HepG2 (cell line): Measurements from ENCODE around the gene NDUFV1. TPM values are rescaled to one million over a fixed set of nuclear protein-coding genes. Genes with fewer than 3 reads are reported as not detected.

Experiments
- ATAC-seq: fragments of 200-7000 bp; cut with Tn5 transposase; 3 replicates; pipeline ENCODE4 v1.9.1; 2020; ENCODE audit warnings: mild to moderate bottlenecking, moderate library complexity
- BruUV-seq: library from RNA; stranded (reverse); fragments of 400-500 nt; replicated peaks from 2 replicates; lab custom pipeline; 2021; lab: Mats Ljungman, UMichigan
- CTCF ChIA-PET: fragments of 300-600 bp; formaldehyde crosslinking; extraction: SDS; loops from one replicate; lab custom pipeline; 2021; ENCODE audit warnings: low total read pairs, inconsistent platforms, low intra/inter-chr PET ratio; lab: Yijun Ruan, JAX
- POLR2A ChIA-PET: fragments of 350-600 bp; sonication (Branson Sonifier 250); formaldehyde crosslinking; loops from one replicate; lab custom pipeline; 2020; ENCODE audit warnings: antibody characterized with exemption, inconsistent platforms; lab: Yijun Ruan, JAX
- DNase-seq: peaks from one replicate; pipeline ENCODE4 v3.0.0-alpha.2; 2015; ENCODE audit warnings: low spot score
- FAIRE-seq: peaks from 3 replicates; lab custom pipeline; 2011; peaks lifted over from hg19 to GRCh38; lab: Jason Lieb, UNC
- H2AFZ ChIP-seq: one replicate; pipeline ENCODE4 v1.6.1; 2011; ENCODE audit warnings: low read length, inconsistent platforms
- H3K27ac ChIP-seq: fragments of 300-600 bp; 3 replicates; pipeline ENCODE4 v1.8.0; 2011; ENCODE audit warnings: mixed run types, mild to moderate bottlenecking, mixed read lengths, low read length, inconsistent platforms; ENCODE audit not compliant: insufficient read depth; ENCODE audit errors: extremely low read length
- H3K27me3 ChIP-seq, 2 experiments: fragments of 200-600 bp in 1 of 2; 2 replicates in 1 of 2; 3 replicates in 1 of 2; pipeline versions ENCODE4 v1.6.0 to v1.8.0; 2011; ENCODE audit warnings: low read length in 2 of 2, mild to moderate bottlenecking in 2 of 2, moderate library complexity in 2 of 2, inconsistent platforms in 1 of 2; ENCODE audit not compliant: insufficient read depth in 2 of 2, control insufficient read depth in 1 of 2
- H3K36me3 ChIP-seq, 2 experiments: fragments of 200-600 bp in 1 of 2; replicated peaks in 1 of 2; 2 replicates in 1 of 2; 3 replicates in 1 of 2; pipeline versions ENCODE4 v1.5.1 to v1.8.0; 2011; ENCODE audit warnings: low read length in 2 of 2, inconsistent platforms in 1 of 2; ENCODE audit not compliant: insufficient read depth in 2 of 2, control insufficient read depth in 1 of 2
- H3K4me1 ChIP-seq: 2 replicates; pipeline ENCODE4 v1.5.1; 2012; ENCODE audit warnings: low read length, inconsistent platforms; ENCODE audit not compliant: insufficient read depth
- H3K4me2 ChIP-seq: 2 replicates; pipeline ENCODE4 v1.6.0; 2011; ENCODE audit warnings: low read depth, low read length, inconsistent platforms
- H3K4me3 ChIP-seq, 3 experiments: fragments of 200-600 bp in 1 of 3; sonication (generic), shearing (Covaris generic) in 1 of 3; replicated peaks in 1 of 3; 2 replicates each; pipeline ENCODE4 v1.5.1; 2011 to 2016; ENCODE audit warnings: low read length in 3 of 3, inconsistent platforms in 2 of 3, low read depth in 2 of 3, mild to moderate bottlenecking in 2 of 3, control low read depth in 1 of 3, mixed read lengths in 1 of 3; ENCODE audit not compliant: insufficient read depth in 1 of 3
- H3K79me2 ChIP-seq: one replicate; pipeline ENCODE4 v1.6.1; 2011; ENCODE audit warnings: low read length, inconsistent platforms; ENCODE audit not compliant: insufficient read depth
- H3K9ac ChIP-seq: 2 replicates; pipeline ENCODE4 v1.6.0; 2011; ENCODE audit warnings: mild to moderate bottlenecking, low read depth, low read length, inconsistent platforms; ENCODE audit not compliant: insufficient read depth
- H3K9me3 ChIP-seq: 2 replicates; pipeline ENCODE4 v1.5.1; 2012; ENCODE audit warnings: mild to moderate bottlenecking, low read length
- H4K20me1 ChIP-seq: 2 replicates; pipeline ENCODE4 v1.6.0; 2011; ENCODE audit warnings: inconsistent platforms, mild to moderate bottlenecking, low read length, moderate library complexity; ENCODE audit not compliant: insufficient read depth
- ATF7 ChIP-seq, 2 experiments: fragments of 450-650 bp in 1 of 2; sonication (generic) in 1 of 2; formaldehyde crosslinking in 1 of 2; IDR thresholded peaks; 2 replicates each; pipeline versions ENCODE4 v1.4.0 to v1.6.1; 2016 to 2020; ENCODE audit warnings: antibody characterized with exemption in 1 of 2, mild to moderate bottlenecking in 1 of 2, missing genetic modification reagents in 1 of 2
- FOXJ3 ChIP-seq: sonication (generic); formaldehyde crosslinking; IDR thresholded peaks from 2 replicates; pipeline ENCODE4 v1.4.0; 2020; ENCODE audit warnings: missing genetic modification reagents, mild to moderate bottlenecking, borderline replicate concordance
- HCFC1 ChIP-seq: fragments of 150-350 bp; IDR thresholded peaks from 2 replicates; pipeline ENCODE4 v1.6.1; 2014; ENCODE audit warnings: low read depth, low read length
- HNF1B ChIP-seq: sonication (generic); formaldehyde crosslinking; IDR thresholded peaks from 2 replicates; pipeline ENCODE4 v1.5.1; 2020; ENCODE audit warnings: mild to moderate bottlenecking, moderate library complexity, missing genetic modification reagents
- HOMEZ ChIP-seq: IDR thresholded peaks from 2 replicates; pipeline ENCODE4 v1.6.1; 2016; ENCODE audit warnings: low read depth
- PLRG1 ChIP-seq: fragments of 450-650 bp; conservative IDR thresholded peaks from 2 replicates; pipeline ENCODE4 v1.6.1; 2016
- REL ChIP-seq: sonication (generic); formaldehyde crosslinking; conservative IDR thresholded peaks from 2 replicates; pipeline ENCODE4 v1.8.0; 2022; ENCODE audit warnings: mild to moderate bottlenecking, missing genetic modification reagents, moderate library complexity
- SALL1 ChIP-seq: sonication (generic); formaldehyde crosslinking; IDR thresholded peaks from 2 replicates; pipeline ENCODE4 v1.8.0; 2022; ENCODE audit warnings: mild to moderate bottlenecking, missing genetic modification reagents
- SP1 ChIP-seq, 2 experiments: fragments of 450-650 bp in 1 of 2; sonication (generic) in 1 of 2; formaldehyde crosslinking in 1 of 2; IDR thresholded peaks; 2 replicates each; pipeline versions ENCODE4 v1.4.0 to v1.6.1; 2016 to 2020; ENCODE audit warnings: missing genetic modification reagents in 1 of 2
- STAG1 ChIP-seq: sonication (generic); formaldehyde crosslinking; IDR thresholded peaks from 2 replicates; pipeline ENCODE4 v1.4.0; 2020; ENCODE audit warnings: missing genetic modification reagents
- ZEB1 ChIP-seq: IDR thresholded peaks from 2 replicates; pipeline ENCODE4 v1.6.1; 2012; ENCODE audit warnings: mild to moderate bottlenecking, low read depth, inconsistent platforms; ENCODE audit not compliant: insufficient replicate concordance
- ZNF343 ChIP-seq: sonication (generic); formaldehyde crosslinking; IDR thresholded peaks from 2 replicates; pipeline ENCODE4 v1.4.0; 2020; ENCODE audit warnings: mild to moderate bottlenecking, missing genetic modification reagents
- ZNF687 ChIP-seq: sonication (generic); formaldehyde crosslinking; IDR thresholded peaks from 2 replicates; pipeline ENCODE4 v1.5.1; 2020; ENCODE audit warnings: mild to moderate bottlenecking, missing genetic modification reagents, moderate library complexity
- ZNF768 ChIP-seq: sonication (generic); formaldehyde crosslinking; IDR thresholded peaks from 2 replicates; pipeline ENCODE4 v1.4.0; 2020; ENCODE audit warnings: missing genetic modification reagents
- WGBS: methylation state at CpG from one replicate; pipeline ENCODE4 v1.1.6; 2017; ENCODE audit warnings: low lambda C conversion rate; 5-methylcytosine and 5-hydroxymethylcytosine counted together
- in situ Hi-C: cut with HindIII; loops from 2 replicates; pipeline ENCODE4 v1.10.0; 2017; ENCODE audit warnings: low pct_unique_long_range_greater_than_20kb; ENCODE audit not compliant: extremely low pct_ligation_motif_present
- intact Hi-C: fragments of 100-400 bp; cut with micrococcal nuclease; formaldehyde crosslinking; loops from one replicate; pipeline ENCODE4 v1.10.0; 2022; ENCODE audit not compliant: unreplicated experiment
- polyA plus RNA-seq, 8 experiments: library from polyadenylated mRNA; depleted of rRNA in 3 of 8; stranded (reverse) in 7 of 8; unstranded in 1 of 8; fragments of >200 nt; fragmentation: Illumina TruSeq in 4 of 8; extraction: Trizol in 4 of 8; gene quantifications; 2 replicates each; pipeline versions ENCODE4 v1.2.1 to v1.2.3, GENCODE V29; 2011 to 2016; ENCODE audit warnings: low read depth in 4 of 8, missing spikeins in 1 of 8, mixed read lengths in 1 of 8; ENCODE audit not compliant: insufficient read depth in 1 of 8
- total RNA-seq, 5 experiments: library from RNA; depleted of rRNA; stranded (reverse); fragments of >200 nt; fragmentation: Illumina TruSeq; extraction: Trizol; gene quantifications; 2 replicates each; pipeline ENCODE4 v1.2.3, GENCODE V29; 2016; ENCODE audit warnings: low read depth in 1 of 5

The NDUFV1 gene
- total and polyA plus RNA-seq, 2 of the 13 experiments (the other 11 are each of a cell fraction or from before 2014, with no cell fraction given) = 88.9 to 137 TPM

GRCh38 chr11:67572747-67573419 is 33.9 kb upstream of the NDUFV1 start:
- TSS peak; percentile 46 for BruUV-seq
- 4% methylated on average over 21 of the region's 21 CpGs for WGBS
- intact Hi-C loops = loop anchor here (1.0 kb wide), 1 partner anchor 33 kb away; the partner anchor contains the start of gene NDUFV1
- no peaks in the 10 kb centered on the region for H4K20me1 ChIP-seq
- CTCF ChIA-PET = interaction anchor here (1.3 to 1.7 kb wide), 2 partner anchors 34 to 43 kb away, joined by 3 to 20 read pairs; partner anchors contain the start of gene NDUFV1
- no peaks in the 10 kb centered on the region for H3K36me3 ChIP-seq
- no peak overlapping the region for H2AFZ ChIP-seq
- peak overlapping the region in 1 of 3 experiments; percentile 59; a peak in 3 of 6 replicates for H3K4me3 ChIP-seq
- H3K9ac ChIP-seq = no peak overlapping the region
- H3K4me1 ChIP-seq = peaks cover 10% of the 10 kb centered on the region
- peak; percentile 90 for FAIRE-seq
- peak overlapping the region; percentile 64 for H3K4me2 ChIP-seq
- peaks cover 0 to 2% of the 10 kb centered on the region in 2 experiments; a peak in 1 of 5 replicates for H3K27me3 ChIP-seq
- no peaks in the 10 kb centered on the region for H3K9me3 ChIP-seq
- POLR2A ChIA-PET = interaction anchor here (1.2 to 1.6 kb wide), 4 partner anchors 10 to 171 kb away, joined by 3 read pairs; partner anchors contain the start of gene PPP1CA
- peak; percentile 69 for DNase-seq
- no peaks in the 10 kb centered on the region for H3K79me2 ChIP-seq
- in situ Hi-C loops = no loop called here
- peak; percentile 77 for ATAC-seq
- H3K27ac ChIP-seq = no peak overlapping the region
- TF ChIP-seq REL (no peak), FOXJ3 (CRISPR knock-in tag) (no peak), HOMEZ (CRISPR knock-in tag) (0 out of 2 replicates have a peak, but pooled peaks have one; percentile 16), ZEB1 (no peak), ZNF768 (peak; percentile 84), STAG1 (peak; percentile 87), ATF7 (IDR thresholded peaks at IDR 0.05) (peak; percentile 66), ATF7 (CRISPR knock-in tag; IDR thresholded peaks at IDR 0.05) (no peak), SP1 (IDR thresholded peaks at IDR 0.05) (no peak), SP1 (CRISPR knock-in tag; IDR thresholded peaks at IDR 0.05) (0 out of 2 replicates have a peak, but pooled peaks have one; percentile 27), ZNF343 (CRISPR knock-in tag) (no peak), PLRG1 (no peak), ZNF687 (CRISPR knock-in tag) (peak; percentile 35), HNF1B (CRISPR knock-in tag) (0 out of 2 replicates have a peak, but pooled peaks have one; percentile 42), SALL1 (CRISPR knock-in tag) (peak; percentile 36; the same call in 1 of the 2 replicates), HCFC1 (no peak)
